HG03460 (cell line): ENCODE data around the gene TMEM167A.

Experiments
- ATAC-seq: cut with Tn5 transposase; IDR thresholded peaks from one replicate; pipeline ENCODE4 v1.9.1; 2021; ENCODE audit not compliant: unreplicated experiment

Gene TMEM167A, protein sequence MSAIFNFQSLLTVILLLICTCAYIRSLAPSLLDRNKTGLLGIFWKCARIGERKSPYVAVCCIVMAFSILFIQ

GRCh38 chr5:83076742-83077661, at the start of gene TMEM167A, which contains the start of gene XRCC4:
TMEM167A (minus strand) TSS chr5:83077394; CDS start chr5:83077323, 71 bp downstream.
XRCC4 (plus strand) TSS chr5:83077547; CDS start chr5:83104920, 27,373 bp downstream.
- ATAC-seq: peak; percentile 98

DNA sequence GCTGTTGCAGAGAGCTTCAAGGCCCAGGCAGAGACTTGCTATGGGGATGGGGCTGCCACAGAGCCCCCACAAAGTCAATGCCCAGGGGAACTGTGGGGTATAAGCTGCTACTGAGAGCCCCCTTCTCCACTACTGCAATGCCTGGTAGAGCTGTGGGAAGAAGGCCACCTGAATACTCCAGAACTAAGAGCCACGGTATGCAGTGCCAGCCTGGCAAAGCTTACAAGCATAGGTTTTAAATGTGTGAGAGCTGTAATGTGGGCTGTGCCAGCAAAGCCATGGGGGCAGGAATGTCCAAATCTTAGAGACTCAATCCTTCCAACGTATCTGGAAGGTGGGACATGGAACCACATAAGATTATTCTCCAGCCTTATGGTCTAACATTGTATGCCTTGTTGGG, 49.3 kb upstream of the TMEM167A start:
- ATAC-seq: no peak

- no peak for ATAC-seq
These were observed 48.4 kb upstream of the TMEM167A start for GRCh38 chr5:83125560-83125959.

- ATAC-seq: no peak
These were observed 47.4 kb upstream of the TMEM167A start for GRCh38 chr5:83124593-83124992.

GRCh38 chr5:83118976-83119375, 41.8 kb upstream of the TMEM167A start:
- ATAC-seq: no peak

DNA sequence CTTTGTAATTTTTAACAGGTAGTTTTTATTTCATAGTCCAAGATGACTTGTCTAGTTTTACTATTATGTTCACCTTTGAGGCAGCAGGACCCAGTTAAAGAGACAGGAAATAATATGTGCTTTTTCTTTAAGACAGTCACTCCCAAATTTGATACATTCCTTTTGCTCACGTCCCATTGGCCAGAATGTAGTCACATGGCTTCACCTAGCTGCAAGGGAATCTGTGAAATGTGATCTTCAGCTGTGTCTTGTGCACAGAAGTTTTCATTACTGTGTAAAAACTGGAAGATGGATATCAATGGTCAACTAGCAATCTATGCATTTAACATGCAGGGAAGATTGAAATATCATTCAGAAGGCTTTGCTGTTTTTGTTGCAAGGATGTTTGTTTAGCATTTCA, 41.3 kb upstream of the TMEM167A start:
- no peak for ATAC-seq

DNA sequence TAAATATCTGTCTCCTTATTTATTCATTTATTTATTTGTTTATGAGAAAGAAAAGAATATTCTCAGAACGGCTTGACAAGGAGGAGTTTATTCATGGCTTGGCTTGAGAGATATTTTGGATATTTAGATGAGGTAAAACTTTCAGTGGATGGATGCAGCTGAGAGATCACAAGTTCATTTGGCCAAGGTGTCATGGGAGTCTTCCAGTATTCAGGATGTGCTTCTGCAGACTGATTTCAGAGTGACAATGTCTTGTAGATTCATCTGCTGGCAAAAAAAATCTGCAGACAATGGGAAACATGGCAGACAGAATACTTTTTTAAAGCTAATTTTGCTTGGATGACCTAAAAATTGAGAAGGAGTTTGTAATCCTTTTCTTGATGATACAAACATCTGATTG, 38.6 kb upstream of the TMEM167A start:
- no peak for ATAC-seq

DNA sequence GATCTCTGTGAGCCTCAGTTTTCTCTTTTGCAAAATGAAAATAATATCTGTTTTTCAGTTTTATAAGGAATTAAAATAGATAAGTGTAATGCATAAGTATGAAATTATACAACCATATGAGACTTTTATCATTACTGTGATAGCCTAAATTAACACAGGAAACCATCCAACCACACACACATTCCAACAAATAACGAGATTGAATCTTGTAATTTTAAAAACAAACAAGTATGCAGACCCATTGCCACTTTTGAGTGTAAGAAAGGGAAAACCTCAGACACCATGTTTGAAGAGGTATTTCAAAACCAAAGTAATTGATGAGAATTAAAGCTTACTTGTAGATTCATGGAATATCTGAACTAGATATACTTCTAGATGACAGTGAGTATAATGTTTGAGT, 32.2 kb upstream of the TMEM167A start:
- ATAC-seq: no peak

- no peak for ATAC-seq
These were observed 30.7 kb upstream of the TMEM167A start for GRCh38 chr5:83107692-83108420.

- no peak for ATAC-seq
These were observed 26.8 kb upstream of the TMEM167A start for GRCh38 chr5:83104021-83104420.

GRCh38 chr5:83102364-83102980, 25.3 kb upstream of the TMEM167A start:
- ATAC-seq: no peak

GRCh38 chr5:83101514-83101913, 24.3 kb upstream of the TMEM167A start:
- ATAC-seq: no peak

- no peak for ATAC-seq
These were observed 22.3 kb upstream of the TMEM167A start for GRCh38 chr5:83099445-83099844.

GRCh38 chr5:83099001-83099400, 21.8 kb upstream of the TMEM167A start:
- no peak for ATAC-seq

DNA sequence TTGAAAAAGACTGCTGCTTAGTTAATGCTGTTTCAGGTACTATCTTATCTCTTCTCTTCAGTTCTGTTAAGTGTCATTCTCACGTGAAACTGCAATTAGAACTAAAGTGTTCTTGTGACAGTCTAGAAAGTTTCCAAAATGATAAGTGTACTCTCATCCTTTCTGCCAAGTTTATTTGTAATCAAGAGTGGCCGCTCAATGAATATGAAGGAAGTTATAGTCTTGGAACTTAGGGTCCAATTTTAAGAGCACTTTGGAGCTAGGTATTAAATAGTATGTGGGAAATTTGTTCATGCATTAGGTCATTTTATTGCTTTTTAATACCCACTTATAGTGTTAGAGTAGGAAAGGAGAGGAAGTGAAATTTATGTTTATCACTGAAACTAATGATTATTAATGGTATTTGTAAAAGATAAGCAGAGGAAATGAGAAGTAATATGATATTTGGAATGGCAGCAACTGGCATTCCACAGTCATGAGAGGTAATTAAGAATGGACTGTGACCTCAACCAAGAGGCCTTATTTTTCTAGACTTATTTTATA, 20.6 kb upstream of the TMEM167A start:
- ATAC-seq: no peak

- ATAC-seq: no peak
These were observed 19.6 kb upstream of the TMEM167A start for GRCh38 chr5:83096660-83097339.

DNA sequence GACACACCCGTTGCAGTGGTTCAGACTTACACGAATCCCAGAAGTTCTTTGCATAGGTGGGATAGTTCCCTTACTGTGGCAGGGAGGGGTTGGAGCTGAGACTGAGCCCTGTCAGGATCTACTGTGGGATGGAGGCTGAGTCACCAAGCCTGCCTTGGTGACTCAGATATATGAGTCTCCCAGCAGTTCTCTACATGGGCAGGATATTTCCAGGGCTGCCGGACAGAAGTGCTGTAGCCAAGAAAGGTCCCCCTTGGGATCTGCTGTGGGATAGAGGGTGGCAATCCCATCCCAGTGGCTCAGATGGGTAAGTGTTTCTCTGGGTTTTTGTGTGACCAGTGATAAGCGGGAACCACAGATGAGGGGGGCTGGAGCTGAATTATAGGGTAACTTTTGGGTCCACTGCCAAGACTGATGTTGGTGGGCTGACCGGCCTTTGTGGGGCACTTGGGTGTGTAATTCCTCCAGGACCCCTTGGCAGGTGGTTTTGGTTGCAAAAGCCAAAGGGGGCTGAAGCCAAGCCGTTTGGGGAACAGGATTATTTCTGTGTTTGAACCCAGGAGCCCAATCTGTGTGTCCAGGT, 18.9 kb upstream of the TMEM167A start:
- ATAC-seq: no peak

DNA sequence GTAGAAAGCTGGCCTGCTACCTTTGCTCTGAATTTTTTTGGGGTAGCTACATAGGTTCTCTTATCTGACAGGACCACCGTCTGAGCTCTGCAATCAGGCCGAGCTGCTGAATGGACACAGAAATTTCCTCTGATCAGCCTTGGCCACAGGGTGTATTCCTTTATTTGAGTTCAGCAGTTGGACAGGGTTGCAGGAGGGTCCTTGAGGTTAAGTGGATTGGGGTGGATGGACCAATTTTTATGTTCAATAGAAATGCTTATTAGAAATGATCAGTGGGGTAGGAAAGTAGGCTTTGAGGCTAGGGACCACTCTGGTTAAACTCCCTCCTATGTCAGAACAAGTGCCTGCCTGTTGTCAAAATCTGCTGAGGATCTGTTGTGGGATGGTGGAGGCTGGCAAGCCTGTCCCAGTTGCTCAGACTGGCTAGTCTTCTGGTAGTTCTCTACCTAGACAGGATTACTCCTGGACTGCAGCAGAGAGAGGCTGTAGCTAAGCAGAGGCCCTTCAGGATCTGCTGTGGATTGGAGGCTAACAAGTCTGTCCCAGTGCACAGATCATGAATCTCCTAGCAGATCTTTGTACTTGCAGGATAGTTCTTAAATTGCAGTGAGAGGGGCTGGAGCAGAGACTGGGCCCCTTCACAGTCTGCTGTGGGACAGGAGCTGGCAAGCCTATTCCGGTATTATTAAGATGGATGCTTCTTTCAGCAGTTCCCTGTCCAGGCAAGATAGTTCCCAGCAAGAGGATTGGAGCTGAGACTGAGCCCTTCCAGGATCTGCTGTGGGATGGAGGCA, 18.2 kb upstream of the TMEM167A start:
- no peak for ATAC-seq

DNA sequence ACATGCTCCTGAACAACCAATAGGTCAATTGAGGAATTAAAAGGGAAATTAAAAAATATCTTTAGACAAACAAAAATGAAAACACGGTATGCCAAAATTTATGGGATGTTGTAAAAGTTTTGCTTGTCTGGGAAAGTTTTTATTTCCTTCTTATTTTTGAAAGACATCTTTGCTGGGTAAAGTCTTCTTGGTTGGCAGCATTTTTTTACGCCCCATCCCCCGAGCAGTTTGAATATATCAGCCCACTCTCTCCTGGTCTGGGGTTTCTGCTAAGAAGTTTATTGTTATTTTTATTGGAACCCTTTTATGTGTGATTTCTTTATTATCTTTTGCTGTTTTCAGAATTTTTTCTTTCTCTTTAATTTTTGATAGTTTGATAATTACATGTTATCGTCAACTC, 16.5 kb upstream of the TMEM167A start:
- no peak for ATAC-seq
